ENCODE measurements around the gene COL10A1.

Gene COL10A1

DNA sequence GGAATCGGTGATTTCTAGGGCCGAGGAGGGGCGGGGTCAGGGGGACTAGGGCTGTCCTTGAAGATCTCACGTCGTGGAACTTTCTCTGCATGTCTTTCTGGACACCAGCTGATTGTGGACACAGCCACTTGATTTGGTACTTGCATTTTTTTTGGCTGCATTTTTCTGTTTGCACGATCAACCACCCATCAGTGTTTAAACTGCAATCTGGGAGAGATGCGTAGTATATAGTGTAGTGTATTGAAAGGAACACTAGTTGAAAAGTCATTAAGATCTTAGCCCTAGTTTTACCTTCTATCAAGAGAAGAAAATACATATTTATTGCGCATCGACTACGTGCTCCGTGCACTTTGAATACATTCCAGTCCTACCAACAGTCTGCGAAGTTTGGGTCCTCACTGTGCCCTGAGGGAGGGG is 24.6 kb downstream of the COL10A1 start:
- TF ChIP-seq PRDM1 (tag by site-specific recombination; IDR thresholded peaks at IDR 0.05) (peak; percentile 25; the same call in 1 of the 2 replicates), ELK4 (IDR thresholded peaks at IDR 0.05; ENCODE audit: borderline replicate concordance, low read depth, low read length) (no peak), ZFHX2 (tag by site-specific recombination; conservative IDR thresholded peaks at IDR 0.05) (no peak), ZNF785 (tag by site-specific recombination; IDR thresholded peaks at IDR 0.05) (no peak), ZNF624 (tag by site-specific recombination; IDR thresholded peaks at IDR 0.05) (no peak), ZNF341 (tag by site-specific recombination; IDR thresholded peaks at IDR 0.05; ENCODE audit: low read depth) (0 out of 2 replicates have a peak, but pooled peaks have one; percentile 14), ZNF335 (tag by site-specific recombination; conservative IDR thresholded peaks at IDR 0.05) (peak; percentile 96), ZBTB44 (tag by site-specific recombination; IDR thresholded peaks at IDR 0.05) (peak; percentile 15; the same call in 1 of the 2 replicates), ZBTB17 (tag by site-specific recombination; IDR thresholded peaks at IDR 0.05) (peak; percentile 39; the same call in 1 of the 2 replicates), HOXC10 (CRISPR knock-in tag; IDR thresholded peaks at IDR 0.05) (0 out of 2 replicates have a peak, but pooled peaks have one; percentile 2), ZNF366 (tag by site-specific recombination; conservative IDR thresholded peaks at IDR 0.05) (peak; percentile 65)
- TF ChIP-seq, protein P1, sequence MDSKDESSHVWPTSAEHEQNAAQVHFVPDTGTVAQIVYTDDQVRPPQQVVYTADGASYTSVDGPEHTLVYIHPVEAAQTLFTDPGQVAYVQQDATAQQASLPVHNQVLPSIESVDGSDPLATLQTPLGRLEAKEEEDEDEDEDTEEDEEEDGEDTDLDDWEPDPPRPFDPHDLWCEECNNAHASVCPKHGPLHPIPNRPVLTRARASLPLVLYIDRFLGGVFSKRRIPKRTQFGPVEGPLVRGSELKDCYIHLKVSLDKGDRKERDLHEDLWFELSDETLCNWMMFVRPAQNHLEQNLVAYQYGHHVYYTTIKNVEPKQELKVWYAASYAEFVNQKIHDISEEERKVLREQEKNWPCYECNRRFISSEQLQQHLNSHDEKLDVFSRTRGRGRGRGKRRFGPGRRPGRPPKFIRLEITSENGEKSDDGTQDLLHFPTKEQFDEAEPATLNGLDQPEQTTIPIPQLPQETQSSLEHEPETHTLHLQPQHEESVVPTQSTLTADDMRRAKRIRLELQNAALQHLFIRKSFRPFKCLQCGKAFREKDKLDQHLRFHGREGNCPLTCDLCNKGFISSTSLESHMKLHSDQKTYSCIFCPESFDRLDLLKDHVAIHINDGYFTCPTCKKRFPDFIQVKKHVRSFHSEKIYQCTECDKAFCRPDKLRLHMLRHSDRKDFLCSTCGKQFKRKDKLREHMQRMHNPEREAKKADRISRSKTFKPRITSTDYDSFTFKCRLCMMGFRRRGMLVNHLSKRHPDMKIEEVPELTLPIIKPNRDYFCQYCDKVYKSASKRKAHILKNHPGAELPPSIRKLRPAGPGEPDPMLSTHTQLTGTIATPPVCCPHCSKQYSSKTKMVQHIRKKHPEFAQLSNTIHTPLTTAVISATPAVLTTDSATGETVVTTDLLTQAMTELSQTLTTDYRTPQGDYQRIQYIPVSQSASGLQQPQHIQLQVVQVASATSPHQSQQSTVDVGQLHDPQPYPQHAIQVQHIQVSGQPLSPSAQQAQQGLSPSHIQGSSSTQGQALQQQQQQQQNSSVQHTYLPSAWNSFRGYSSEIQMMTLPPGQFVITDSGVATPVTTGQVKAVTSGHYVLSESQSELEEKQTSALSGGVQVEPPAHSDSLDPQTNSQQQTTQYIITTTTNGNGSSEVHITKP (tag by site-specific recombination; IDR thresholded peaks at IDR 0.05): 0 out of 2 replicates have a peak, but pooled peaks have one; percentile 31
- H3K27ac ChIP-seq (ENCODE audit: extremely low read depth, low read depth, low read length): peak overlapping the region; percentile 95
- peaks cover 3% of the 10 kb centered on the region; the same call in 1 of the 2 replicates for H3K4me1 ChIP-seq (ENCODE audit: control insufficient read depth, insufficient read depth, low read length)
- no peaks in the 10 kb centered on the region for H3K9me3 ChIP-seq (ENCODE audit: control insufficient read depth, insufficient read depth, low read depth, low read length)
- CTCF ChIA-PET: interaction anchor here (0.6 to 3.8 kb wide), 10 partner anchors 7 to 1709 kb away, joined by 3 to 37 read pairs (median 4); no protein-coding TSS in a partner anchor
- POLR2A ChIA-PET: interaction anchor here (0.6 to 1.9 kb wide), 8 partner anchors 11 to 470 kb away, joined by 3 to 10 read pairs (median 6); partner anchors contain the start of genes FRK and RWDD1
- H3K36me3 ChIP-seq (ENCODE audit: control insufficient read depth in 2 of 2, insufficient read depth in 1 of 2, low read length in 2 of 2): peaks cover 0 to 10% of the 10 kb centered on the region in 2 experiments; a peak in 1 of 3 replicates
- peak overlapping the region; percentile 81 for H3K4me3 ChIP-seq (ENCODE audit: low read depth, low read length)

DNA sequence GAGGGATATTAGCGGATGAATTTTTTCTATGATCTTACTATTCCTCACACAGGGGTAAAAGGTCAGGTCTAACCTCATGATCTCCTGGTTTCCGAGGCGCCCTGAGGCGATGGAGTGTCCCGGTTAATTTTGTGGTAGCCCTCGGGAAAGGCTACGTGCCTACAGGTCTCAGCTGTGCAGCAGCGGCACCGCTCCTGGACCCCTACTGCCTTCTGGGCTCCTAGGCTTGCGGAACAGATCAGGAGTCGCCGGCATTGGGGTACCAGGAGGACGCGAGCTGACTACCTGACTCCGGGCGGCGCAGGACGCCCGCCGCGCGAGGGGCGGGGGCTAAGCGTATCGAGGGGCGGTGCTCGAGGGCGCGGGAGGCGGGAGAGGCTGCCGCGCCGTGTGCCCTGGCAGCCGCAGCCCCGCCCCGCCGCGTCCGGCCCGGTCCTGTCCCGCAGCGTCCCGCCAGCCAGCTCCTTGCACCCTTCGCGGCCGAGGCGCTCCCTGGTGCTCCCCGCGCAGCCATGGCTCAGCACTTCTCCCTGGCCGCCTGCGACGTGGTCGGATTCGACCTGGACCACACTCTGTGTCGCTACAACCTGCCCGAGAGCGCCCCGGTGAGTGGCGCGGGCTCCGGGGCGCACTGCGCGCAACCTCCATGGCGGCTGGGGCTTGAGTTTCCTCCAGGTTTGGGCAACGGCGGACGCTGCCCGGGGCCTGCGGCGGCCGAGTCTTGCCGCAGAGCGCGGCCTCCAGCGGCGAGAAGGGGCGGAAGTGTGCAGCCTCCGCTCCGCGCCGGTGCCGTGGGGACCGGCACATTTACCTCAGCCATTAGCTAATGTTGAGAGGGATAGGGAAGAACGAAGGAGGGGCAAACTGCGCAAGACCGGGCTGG is 25.3 kb downstream of the COL10A1 start, which contains the start of gene NT5DC1:
Gene NT5DC1 (plus strand): TSS at position 435 of the 883 bp plus-strand sequence. CDS start 78 bp downstream, at position 513.
- ChIA-PET CTCF (interaction anchor here (0.6 to 3.8 kb wide), 13 partner anchors 8 to 1708 kb away, joined by 3 to 37 read pairs (median 4); no protein-coding TSS in a partner anchor), POLR2A (interaction anchor here (0.6 to 1.9 kb wide), 16 partner anchors 11 to 471 kb away, joined by 3 to 10 read pairs (median 3); partner anchors contain the start of genes FRK and RWDD1)
- Histone ChIP-seq H3K27ac (ENCODE audit: extremely low read depth, low read depth, low read length) (peak within 1 kb of the TSS; percentile 95), H3K9me3 (ENCODE audit: control insufficient read depth, insufficient read depth, low read depth, low read length) (no peaks in the 10 kb centered on the region), H3K4me1 (ENCODE audit: control insufficient read depth, insufficient read depth, low read length) (peaks cover 3% of the 10 kb centered on the region; the same call in 1 of the 2 replicates), H3K36me3 (ENCODE audit: control insufficient read depth in 2 of 2, insufficient read depth in 1 of 2, low read length in 2 of 2) (peaks cover 0 to 14% of the 10 kb centered on the region in 2 experiments; a peak in 1 of 3 replicates), H3K4me3 (ENCODE audit: low read depth, low read length) (peak within 1 kb of the TSS; percentile 81)
- TF ChIP-seq HOXA7 (CRISPR knock-in tag; IDR thresholded peaks at IDR 0.05; ENCODE audit: borderline replicate concordance): no peak
- TF ChIP-seq GLI4 (tag by site-specific recombination; IDR thresholded peaks at IDR 0.05): no peak; the same call in 1 of the 2 replicates
- TF ChIP-seq ZFP69B (tag by site-specific recombination; IDR thresholded peaks at IDR 0.05): peak; percentile 48; the same call in 1 of the 2 replicates
- TF ChIP-seq ZNF692 (tag by site-specific recombination; IDR thresholded peaks at IDR 0.05): peak; percentile 82
- peak; percentile 97 for TF ChIP-seq CTCF (tag by site-specific recombination; IDR thresholded peaks at IDR 0.05)
- TF ChIP-seq ZFHX2 (tag by site-specific recombination; conservative IDR thresholded peaks at IDR 0.05): 0 out of 2 replicates have a peak, but pooled peaks have one; percentile 12
- TF ChIP-seq ZNF629 (tag by site-specific recombination; IDR thresholded peaks at IDR 0.05): peak; percentile 57; the same call in 1 of the 2 replicates
- peak; percentile 96 for TF ChIP-seq ZIC2 (tag by site-specific recombination; IDR thresholded peaks at IDR 0.05)
- TF ChIP-seq, protein P2, sequence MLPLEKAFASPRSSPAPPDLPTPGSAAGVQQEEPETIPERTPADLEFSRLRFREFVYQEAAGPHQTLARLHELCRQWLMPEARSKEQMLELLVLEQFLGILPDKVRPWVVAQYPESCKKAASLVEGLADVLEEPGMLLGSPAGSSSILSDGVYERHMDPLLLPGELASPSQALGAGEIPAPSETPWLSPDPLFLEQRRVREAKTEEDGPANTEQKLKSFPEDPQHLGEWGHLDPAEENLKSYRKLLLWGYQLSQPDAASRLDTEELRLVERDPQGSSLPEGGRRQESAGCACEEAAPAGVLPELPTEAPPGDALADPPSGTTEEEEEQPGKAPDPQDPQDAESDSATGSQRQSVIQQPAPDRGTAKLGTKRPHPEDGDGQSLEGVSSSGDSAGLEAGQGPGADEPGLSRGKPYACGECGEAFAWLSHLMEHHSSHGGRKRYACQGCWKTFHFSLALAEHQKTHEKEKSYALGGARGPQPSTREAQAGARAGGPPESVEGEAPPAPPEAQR (tag by site-specific recombination; IDR thresholded peaks at IDR 0.05): no peak

Data from HEK293 (cell line).